K562 (cell line): ENCODE measurements around the gene ZNF324B. TPM values are rescaled to one million over a fixed set of nuclear protein-coding genes. Genes with fewer than 3 reads are reported as not detected.

Experiments
- CHD7 ChIP-seq: fragments of 200-600 bp; sonication (generic); IDR thresholded peaks from one replicate; pipeline ENCODE4 v1.6.1; 2012; ENCODE audit warnings: mild to moderate bottlenecking, low read depth, low read length, inconsistent platforms
- CREB1 ChIP-seq, 2 experiments: sonication (generic) in 1 of 2; formaldehyde crosslinking in 1 of 2; IDR thresholded peaks; 2 replicates each; pipeline versions ENCODE4 v1.6.1 to v1.8.0; 2012 to 2022; ENCODE audit warnings: inconsistent platforms in 1 of 2, mild to moderate bottlenecking in 1 of 2, missing genetic modification reagents in 1 of 2, moderate library complexity in 1 of 2
- FOXA1 ChIP-seq: fragments of 450-650 bp; IDR thresholded peaks from 2 replicates; pipeline ENCODE4 v1.6.1; 2016; ENCODE audit warnings: mild to moderate bottlenecking, borderline replicate concordance
- HDAC1 ChIP-seq, 2 experiments: fragments of 450-650 bp; IDR thresholded peaks; 2 replicates each; pipeline ENCODE4 v1.6.1; 2016 to 2017; ENCODE audit warnings: inconsistent platforms in 1 of 2, mild to moderate bottlenecking in 1 of 2, moderate library complexity in 1 of 2
- HNRNPH1 ChIP-seq: fragments of 200-400 bp; formaldehyde crosslinking; optimal IDR thresholded peaks from 2 replicates; pipeline ENCODE3; 2017; ENCODE audit warnings: low read depth, mild to moderate bottlenecking, low read length, moderate library complexity
- NEUROD1 ChIP-seq: fragments of 150-350 bp; IDR thresholded peaks from 2 replicates; pipeline ENCODE4 v1.6.1; 2014; ENCODE audit warnings: borderline replicate concordance, low read length, low read depth; ENCODE audit not compliant: partially characterized antibody
- POLR3A ChIP-seq: IDR thresholded peaks from 2 replicates; pipeline ENCODE4 v1.6.1; 2011; ENCODE audit warnings: borderline replicate concordance, mild to moderate bottlenecking, moderate library complexity; ENCODE audit not compliant: insufficient read length, insufficient read depth; ENCODE audit errors: extremely low read depth
- SMAD1 ChIP-seq: fragments of 150-350 bp; IDR thresholded peaks from 2 replicates; pipeline ENCODE4 v1.6.1; 2014; ENCODE audit warnings: low read length, low read depth; ENCODE audit not compliant: partially characterized antibody
- SRSF7 ChIP-seq: fragments of 200-400 bp; formaldehyde crosslinking; optimal IDR thresholded peaks from 2 replicates; pipeline ENCODE3; 2017; ENCODE audit warnings: mild to moderate bottlenecking, low read depth, low read length
- ZC3H4 ChIP-seq: sonication (generic); formaldehyde crosslinking; IDR thresholded peaks from 2 replicates; pipeline ENCODE4 v1.9.0; 2021; ENCODE audit warnings: missing genetic modification reagents, borderline replicate concordance
- ZNF280A ChIP-seq: fragments of 450-650 bp; IDR thresholded peaks from 2 replicates; pipeline ENCODE4 v1.6.1; 2018; ENCODE audit warnings: mild to moderate bottlenecking, low read depth; ENCODE audit not compliant: partially characterized antibody
- ZNF507 ChIP-seq: conservative IDR thresholded peaks from 2 replicates; pipeline ENCODE4 v1.6.1; 2017; ENCODE audit warnings: missing genetic modification characterization, missing compliant biosample characterization
- ZSCAN29 ChIP-seq: fragments of 450-650 bp; IDR thresholded peaks from 2 replicates; pipeline ENCODE4 v1.6.1; 2017
- polyA plus RNA-seq, 8 experiments: library from polyadenylated mRNA; depleted of rRNA in 4 of 8; stranded (reverse) in 5 of 8; unstranded in 3 of 8; fragments of >200 nt; fragmentation: Nextera tagmentation in 2 of 8; fragmentation: Illumina TruSeq in 1 of 8; extraction: Ambion mirVana in 2 of 8; extraction: Trizol in 1 of 8; gene quantifications; 2 replicates each; pipeline versions ENCODE4 v1.2.1 to v1.2.3, GENCODE V29; 2011 to 2014; ENCODE audit warnings: inconsistent platforms in 1 of 8, missing spikeins in 1 of 8
- total RNA-seq, 7 experiments: library from RNA; depleted of rRNA in 6 of 7; stranded (reverse); fragments of >200 nt in 6 of 7; fragmentation: Illumina TruSeq in 2 of 7; extraction: Trizol in 2 of 7; gene quantifications; 2 replicates each; pipeline versions ENCODE4 v1.2.1 to v1.2.3, GENCODE V29; 2011 to 2021; ENCODE audit warnings: low replicate concordance in 1 of 7

Gene ZNF324B
- total and polyA plus RNA-seq, 9 of the 15 experiments (the other 6 are each of a cell fraction or from before 2014, with no cell fraction given) = 0.20 to 13.5 (median 5.7) TPM

- TF ChIP-seq CHD7 (no peak), CREB1 (IDR thresholded peaks at IDR 0.05) (peak; percentile 83), CREB1 (CRISPR knock-in tag; IDR thresholded peaks at IDR 0.05) (peak; percentile 73), FOXA1 (no peak), POLR3A (no peak), NEUROD1 (no peak), HNRNPH1 (no peak), SRSF7 (no peak), ZNF507 (tag) (no peak), ZC3H4 (CRISPR knock-in tag) (no peak), SMAD1 (no peak), ZNF280A (no peak), HDAC1 (IDR thresholded peaks at IDR 0.05) (0 out of 4 replicates have a peak, but pooled peaks of 1 of the 2 experiments have one; percentile 68), ZSCAN29 (no peak)
These were observed 24.5 kb downstream of the ZNF324B start, which contains the start of gene ZNF446 (continued) for GRCh38 chr19:58475714-58476497.
